Cardiac fibroblast (primary cell): ENCODE measurements around the gene BBS2.

Experiments
- DNase-seq, 2 donors: peaks; one replicate each; pipeline versions ENCODE4 v3.0.0 to v3.0.0-alpha.2; 2010; ENCODE audit warnings: low read depth in 2 of 2
- H3K4me3 ChIP-seq, 2 donors: replicated peaks in 1 of 2; 1 replicate in 1 of 2; 2 replicates in 1 of 2; pipeline ENCODE4 v1.5.1; 2011; ENCODE audit warnings: low read depth in 2 of 2, low read length in 2 of 2, mild to moderate bottlenecking in 2 of 2, moderate library complexity in 1 of 2
- TF ChIP-seq, protein P1 (sequence below): IDR thresholded peaks from one replicate; pipeline ENCODE4 v1.5.1; 2011; ENCODE audit warnings: low read depth, mild to moderate bottlenecking, low read length, inconsistent platforms

BBS2 gene

GRCh38 chr16:56436258-56436657 lies 83.6 kb downstream of the BBS2 start:
- DNase-seq, result no peak
- TF ChIP-seq, protein P1, sequence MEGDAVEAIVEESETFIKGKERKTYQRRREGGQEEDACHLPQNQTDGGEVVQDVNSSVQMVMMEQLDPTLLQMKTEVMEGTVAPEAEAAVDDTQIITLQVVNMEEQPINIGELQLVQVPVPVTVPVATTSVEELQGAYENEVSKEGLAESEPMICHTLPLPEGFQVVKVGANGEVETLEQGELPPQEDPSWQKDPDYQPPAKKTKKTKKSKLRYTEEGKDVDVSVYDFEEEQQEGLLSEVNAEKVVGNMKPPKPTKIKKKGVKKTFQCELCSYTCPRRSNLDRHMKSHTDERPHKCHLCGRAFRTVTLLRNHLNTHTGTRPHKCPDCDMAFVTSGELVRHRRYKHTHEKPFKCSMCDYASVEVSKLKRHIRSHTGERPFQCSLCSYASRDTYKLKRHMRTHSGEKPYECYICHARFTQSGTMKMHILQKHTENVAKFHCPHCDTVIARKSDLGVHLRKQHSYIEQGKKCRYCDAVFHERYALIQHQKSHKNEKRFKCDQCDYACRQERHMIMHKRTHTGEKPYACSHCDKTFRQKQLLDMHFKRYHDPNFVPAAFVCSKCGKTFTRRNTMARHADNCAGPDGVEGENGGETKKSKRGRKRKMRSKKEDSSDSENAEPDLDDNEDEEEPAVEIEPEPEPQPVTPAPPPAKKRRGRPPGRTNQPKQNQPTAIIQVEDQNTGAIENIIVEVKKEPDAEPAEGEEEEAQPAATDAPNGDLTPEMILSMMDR, result no peak
- no peak overlapping the region for H3K4me3 ChIP-seq
